ENCODE measurements around the gene SOCS6.

Gene SOCS6

DNA sequence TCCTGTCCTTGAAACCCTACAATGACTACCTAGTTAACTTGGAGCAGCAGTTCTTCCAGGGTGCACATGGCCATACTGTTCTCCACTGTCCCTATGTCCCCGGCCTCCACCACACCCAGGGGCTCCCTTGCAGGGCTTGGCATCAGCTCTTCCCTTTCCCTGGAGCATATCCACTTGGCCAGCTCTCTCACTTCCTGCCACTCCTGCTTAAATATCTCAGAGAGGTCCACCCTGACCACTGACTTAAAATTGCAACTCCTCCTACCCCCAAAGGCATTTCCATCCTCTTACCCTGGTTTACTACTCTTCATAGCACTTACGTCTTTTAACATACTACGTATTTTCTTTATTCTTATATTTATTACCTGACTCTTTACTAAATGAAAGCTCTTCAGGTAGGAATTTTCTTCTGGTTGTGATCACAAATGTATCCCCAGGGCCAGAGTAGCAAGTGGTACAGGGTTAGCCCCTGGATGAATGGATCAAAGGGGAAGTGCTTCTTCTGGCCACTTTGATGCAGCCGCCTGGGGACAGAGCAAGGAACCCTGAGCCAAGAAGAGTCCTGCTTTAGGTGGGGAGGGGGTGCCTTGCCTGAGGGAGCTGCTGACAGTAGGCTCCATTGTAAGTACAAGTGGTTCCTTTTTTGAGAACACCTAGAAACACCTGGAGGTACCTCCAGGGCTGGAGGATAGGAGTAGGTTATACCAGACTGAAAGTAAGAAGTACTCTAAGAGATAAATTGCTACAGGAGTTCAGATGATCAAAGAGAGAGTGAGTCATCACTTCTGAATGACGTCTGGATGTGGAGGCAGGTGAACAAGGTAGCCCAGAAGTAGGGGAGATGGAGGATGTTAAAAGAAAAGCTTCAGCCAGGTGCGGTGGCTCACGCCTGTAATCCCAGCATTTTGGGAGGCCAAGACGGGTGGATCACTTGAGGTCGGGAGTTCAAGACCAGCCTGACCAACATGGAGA is 82.2 kb downstream of the SOCS6 start:
- Histone ChIP-seq H3K9me3 (ENCODE audit: control insufficient read depth, low read length) (no peaks in the 10 kb centered on the region), H3K27me3 (ENCODE audit: control insufficient read depth, insufficient read depth, low read length) (no peaks in the 10 kb centered on the region), H3K36me3 (ENCODE audit: control insufficient read depth, insufficient read depth, low read length) (no peaks in the 10 kb centered on the region), H3K4me1 (ENCODE audit: control insufficient read depth, insufficient read depth, low read length) (peaks cover 5% of the 10 kb centered on the region), H3K4me3 (ENCODE audit: low read length) (no peak overlapping the region), H3K9ac (ENCODE audit: low read length) (no peak overlapping the region)

DNA sequence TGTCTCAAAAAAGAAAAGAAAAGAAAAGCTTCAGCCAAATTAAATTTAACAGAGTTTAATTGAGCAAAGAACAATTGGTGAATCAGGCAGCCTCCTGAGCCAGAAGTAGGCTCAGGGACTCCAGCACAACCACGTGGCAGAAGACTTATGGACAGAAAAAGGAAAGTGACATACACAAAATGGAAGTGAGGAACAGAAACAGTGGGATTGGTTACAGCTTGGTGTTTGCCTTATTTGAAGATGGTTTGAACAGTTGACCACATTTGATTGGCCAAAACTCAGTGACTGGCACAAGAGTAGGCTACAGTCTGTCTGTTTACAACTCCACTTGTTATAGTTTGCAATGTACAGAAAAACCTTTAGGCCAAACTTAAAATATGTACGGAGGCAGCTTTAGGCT is 83.1 kb downstream of the SOCS6 start:
- Histone ChIP-seq H3K27me3 (ENCODE audit: control insufficient read depth, insufficient read depth, low read length) (no peaks in the 10 kb centered on the region), H3K9ac (ENCODE audit: low read length) (no peak overlapping the region), H3K4me1 (ENCODE audit: control insufficient read depth, insufficient read depth, low read length) (peaks cover 11% of the 10 kb centered on the region), H3K36me3 (ENCODE audit: control insufficient read depth, insufficient read depth, low read length) (no peaks in the 10 kb centered on the region), H3K9me3 (ENCODE audit: control insufficient read depth, low read length) (no peaks in the 10 kb centered on the region), H3K4me3 (ENCODE audit: low read length) (no peak overlapping the region)

- Histone ChIP-seq H3K27me3 (ENCODE audit: control insufficient read depth, insufficient read depth, low read length) (no peaks in the 10 kb centered on the region), H3K4me3 (ENCODE audit: low read length) (no peak overlapping the region), H3K36me3 (ENCODE audit: control insufficient read depth, insufficient read depth, low read length) (no peaks in the 10 kb centered on the region), H3K9me3 (ENCODE audit: control insufficient read depth, low read length) (no peaks in the 10 kb centered on the region), H3K4me1 (ENCODE audit: control insufficient read depth, insufficient read depth, low read length) (peaks cover 16% of the 10 kb centered on the region), H3K9ac (ENCODE audit: low read length) (no peak overlapping the region)
Measured at GRCh38 chr18:70372450-70373041, 83.7 kb downstream of the SOCS6 start.

GRCh38 chr18:70373042-70373519 is 84.2 kb downstream of the SOCS6 start:
- no peak overlapping the region for H3K4me3 ChIP-seq (ENCODE audit: low read length)
- peaks cover 21% of the 10 kb centered on the region for H3K4me1 ChIP-seq (ENCODE audit: control insufficient read depth, insufficient read depth, low read length)
- no peaks in the 10 kb centered on the region for H3K36me3 ChIP-seq (ENCODE audit: control insufficient read depth, insufficient read depth, low read length)
- no peaks in the 10 kb centered on the region for H3K9me3 ChIP-seq (ENCODE audit: control insufficient read depth, low read length)
- H3K27me3 ChIP-seq (ENCODE audit: control insufficient read depth, insufficient read depth, low read length), result no peaks in the 10 kb centered on the region
- H3K9ac ChIP-seq (ENCODE audit: low read length), result no peak overlapping the region

DNA sequence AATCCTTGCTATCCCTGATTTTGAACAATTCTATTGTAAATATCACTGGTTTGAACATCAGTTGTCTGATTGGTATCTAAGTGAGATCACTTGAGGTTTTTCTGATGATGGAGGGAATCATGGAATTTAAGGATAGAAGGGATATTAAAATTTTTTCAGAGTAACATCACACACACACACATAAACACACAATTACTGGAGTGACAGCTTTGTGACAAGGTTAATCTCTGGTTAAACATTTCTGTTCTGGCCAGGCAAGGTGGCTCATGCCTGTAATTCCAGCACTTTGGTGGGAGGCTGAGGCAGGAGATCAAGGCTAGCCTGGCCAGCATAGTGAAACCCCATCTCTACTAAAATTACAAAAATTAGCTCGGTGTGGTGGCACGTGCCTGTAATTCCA is 85.3 kb downstream of the SOCS6 start:
- Histone ChIP-seq H3K4me1 (ENCODE audit: control insufficient read depth, insufficient read depth, low read length) (peaks cover 26% of the 10 kb centered on the region), H3K4me3 (ENCODE audit: low read length) (no peak overlapping the region), H3K36me3 (ENCODE audit: control insufficient read depth, insufficient read depth, low read length) (no peaks in the 10 kb centered on the region), H3K9ac (ENCODE audit: low read length) (no peak overlapping the region), H3K9me3 (ENCODE audit: control insufficient read depth, low read length) (no peaks in the 10 kb centered on the region), H3K27me3 (ENCODE audit: control insufficient read depth, insufficient read depth, low read length) (no peaks in the 10 kb centered on the region)

DNA sequence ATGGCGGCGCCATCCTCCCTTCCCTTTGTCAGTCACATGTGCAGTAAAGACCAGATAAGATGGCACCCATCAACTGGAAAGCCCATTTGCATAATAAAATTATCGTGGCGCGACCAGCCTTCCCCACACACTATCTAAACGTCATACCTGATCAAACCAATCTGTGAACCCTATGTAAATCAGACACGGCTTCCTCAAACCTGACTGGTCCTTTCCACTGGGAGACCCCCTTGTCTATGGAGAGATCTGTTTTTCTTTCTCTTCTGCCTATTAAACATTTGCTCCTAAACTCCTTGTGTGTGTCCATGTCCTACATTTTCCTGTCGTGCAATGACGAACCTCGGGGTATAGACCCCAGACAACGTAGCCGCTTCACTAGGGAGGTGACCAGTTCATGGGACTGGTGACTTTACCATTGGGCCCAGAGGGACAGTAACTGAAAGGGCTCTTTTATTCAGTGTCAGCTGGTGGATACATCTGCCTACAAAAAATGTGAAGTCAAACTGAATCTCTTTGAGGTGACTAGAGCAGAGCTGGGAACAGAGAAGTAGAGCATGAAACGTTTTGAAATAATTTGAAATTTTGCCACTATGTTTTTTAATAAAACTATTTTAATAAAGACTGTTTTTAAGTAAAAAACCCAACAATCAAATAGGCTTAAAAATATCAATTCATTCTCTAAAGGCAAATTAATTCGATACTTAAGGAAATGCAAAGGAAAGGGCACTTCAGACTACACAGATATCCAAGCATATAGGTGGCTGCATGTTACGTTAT is 87.5 kb downstream of the SOCS6 start:
- Histone ChIP-seq H3K9ac (ENCODE audit: low read length) (peak overlapping the region; percentile 30), H3K4me3 (ENCODE audit: low read length) (no peak overlapping the region), H3K36me3 (ENCODE audit: control insufficient read depth, insufficient read depth, low read length) (no peaks in the 10 kb centered on the region), H3K27me3 (ENCODE audit: control insufficient read depth, insufficient read depth, low read length) (no peaks in the 10 kb centered on the region), H3K4me1 (ENCODE audit: control insufficient read depth, insufficient read depth, low read length) (peaks cover 34% of the 10 kb centered on the region), H3K9me3 (ENCODE audit: control insufficient read depth, low read length) (no peaks in the 10 kb centered on the region)

DNA sequence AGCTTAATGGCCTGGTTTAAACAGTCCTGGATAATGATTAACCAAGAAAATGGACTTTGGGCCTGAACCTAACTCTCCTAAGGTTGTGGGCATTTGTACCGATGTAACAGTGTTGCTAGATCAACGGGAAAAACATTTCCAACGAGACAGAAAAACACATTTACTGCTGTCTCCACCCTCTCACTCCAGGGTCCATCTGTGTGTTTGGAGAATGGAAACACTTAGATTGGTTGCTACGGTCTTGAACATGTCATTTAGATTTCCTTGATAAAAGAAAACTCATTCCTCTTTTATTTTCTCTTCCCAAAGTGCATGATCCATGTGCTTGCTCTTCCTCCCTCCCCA is 88.0 kb downstream of the SOCS6 start:
- no peaks in the 10 kb centered on the region for H3K9me3 ChIP-seq (ENCODE audit: control insufficient read depth, low read length)
- H3K4me3 ChIP-seq (ENCODE audit: low read length), result no peak overlapping the region
- H3K4me1 ChIP-seq (ENCODE audit: control insufficient read depth, insufficient read depth, low read length), result peaks cover 39% of the 10 kb centered on the region
- H3K9ac ChIP-seq (ENCODE audit: low read length), result peak overlapping the region; percentile 37
- no peaks in the 10 kb centered on the region for H3K27me3 ChIP-seq (ENCODE audit: control insufficient read depth, insufficient read depth, low read length)
- H3K36me3 ChIP-seq (ENCODE audit: control insufficient read depth, insufficient read depth, low read length), result no peaks in the 10 kb centered on the region

DNA sequence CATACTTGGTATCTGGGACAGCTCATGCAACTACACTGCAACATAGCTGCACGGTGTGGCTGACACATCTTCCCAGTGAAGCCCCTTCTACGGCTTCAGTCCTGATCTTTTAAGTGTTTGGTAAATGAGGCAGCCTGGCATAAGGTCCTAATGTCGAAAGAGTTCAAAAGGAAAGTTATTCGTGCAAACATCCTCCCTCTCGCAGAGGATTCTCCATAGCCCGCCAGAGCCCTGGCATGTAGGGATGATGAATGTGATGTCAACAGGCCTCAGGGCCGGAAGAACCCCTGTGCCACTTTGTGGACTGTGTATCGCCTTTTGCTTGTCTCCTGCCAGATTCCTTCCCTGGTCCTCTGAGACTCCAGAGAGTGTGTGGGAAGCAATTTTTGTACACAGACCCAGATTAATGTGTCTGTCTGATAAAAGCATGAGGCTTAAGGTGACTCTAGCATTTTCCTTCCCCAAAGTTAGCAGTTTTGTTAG is 88.5 kb downstream of the SOCS6 start:
- Histone ChIP-seq H3K27me3 (ENCODE audit: control insufficient read depth, insufficient read depth, low read length) (no peaks in the 10 kb centered on the region), H3K9ac (ENCODE audit: low read length) (peak overlapping the region; percentile 37), H3K9me3 (ENCODE audit: control insufficient read depth, low read length) (no peaks in the 10 kb centered on the region), H3K4me3 (ENCODE audit: low read length) (peak overlapping the region; percentile 16), H3K4me1 (ENCODE audit: control insufficient read depth, insufficient read depth, low read length) (peaks cover 43% of the 10 kb centered on the region), H3K36me3 (ENCODE audit: control insufficient read depth, insufficient read depth, low read length) (no peaks in the 10 kb centered on the region)

DNA sequence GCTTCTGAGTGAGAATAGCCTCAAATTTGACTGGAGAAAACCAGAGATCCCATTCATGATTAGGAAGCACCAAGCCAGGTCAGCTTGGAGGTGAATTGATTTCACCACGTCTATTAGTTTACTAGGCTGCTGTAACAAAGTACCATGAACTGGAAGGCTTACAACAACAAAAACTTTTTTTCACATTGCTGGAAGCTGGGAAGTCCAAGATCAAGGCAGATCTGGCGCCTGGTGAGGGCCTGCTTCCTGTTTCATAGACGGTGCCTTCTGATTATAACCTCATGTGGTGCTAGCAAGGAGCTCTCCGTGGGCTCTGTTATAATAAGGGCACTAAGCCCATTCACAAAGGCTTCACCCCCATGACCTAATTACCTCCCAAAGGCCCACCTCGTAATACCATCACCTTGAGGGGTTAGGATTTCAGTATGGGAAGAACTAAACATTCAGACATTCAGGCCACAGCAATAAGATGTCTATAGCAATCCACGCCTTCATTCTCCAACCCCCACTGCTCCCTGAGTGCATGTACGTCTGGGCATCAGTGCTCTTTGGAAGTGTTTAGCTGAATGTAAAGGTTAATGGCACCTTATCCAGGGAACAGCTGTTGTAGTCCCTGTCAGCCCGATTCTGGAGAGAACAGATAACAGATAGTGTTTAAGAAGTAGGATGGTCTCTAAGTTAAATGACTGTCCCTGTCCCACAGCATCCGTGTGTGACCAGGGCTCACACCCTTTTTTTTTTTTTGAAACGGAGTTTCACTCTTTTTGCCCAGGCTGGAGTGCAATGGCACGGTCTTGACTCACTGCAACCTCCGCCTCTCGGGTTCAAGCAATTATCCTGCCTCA is 89.2 kb downstream of the SOCS6 start:
- Histone ChIP-seq H3K27me3 (ENCODE audit: control insufficient read depth, insufficient read depth, low read length) (no peaks in the 10 kb centered on the region), H3K9me3 (ENCODE audit: control insufficient read depth, low read length) (no peaks in the 10 kb centered on the region), H3K9ac (ENCODE audit: low read length) (peak overlapping the region; percentile 37), H3K4me3 (ENCODE audit: low read length) (no peak overlapping the region), H3K36me3 (ENCODE audit: control insufficient read depth, insufficient read depth, low read length) (no peaks in the 10 kb centered on the region), H3K4me1 (ENCODE audit: control insufficient read depth, insufficient read depth, low read length) (peaks cover 43% of the 10 kb centered on the region)

Data from mucosa of stomach (tissue), 1 donor.